ENCODE measurements around the gene CSRNP2.
"Not testable (repeated sequence)": the region's sequence is repeated elsewhere in the genome, so short reads cannot be mapped to it uniquely, and the experiment has no call there.

Gene CSRNP2

GRCh38 chr12:51090705-51091229, 7.4 kb upstream of the CSRNP2 start:
- DNase-seq (ENCODE audit: extremely low read depth, low read depth), result no peak
- no peak for TF ChIP-seq CTCF (IDR thresholded peaks at IDR 0.05; ENCODE audit: low read depth, low read length)

GRCh38 chr12:51087818-51088217, 4.4 kb upstream of the CSRNP2 start:
- TF ChIP-seq CTCF (IDR thresholded peaks at IDR 0.05; ENCODE audit: low read depth, low read length), result no peak
- no peak for DNase-seq (ENCODE audit: extremely low read depth, low read depth)

- TF ChIP-seq CTCF (IDR thresholded peaks at IDR 0.05; ENCODE audit: low read depth, low read length), result no peak
- DNase-seq (ENCODE audit: extremely low read depth, low read depth), result no peak
Measured at GRCh38 chr12:51086933-51087332, 3.5 kb upstream of the CSRNP2 start.

GRCh38 chr12:51085757-51086156, 2.4 kb upstream of the CSRNP2 start:
- DNase-seq (ENCODE audit: extremely low read depth, low read depth), result no peak
- TF ChIP-seq CTCF (IDR thresholded peaks at IDR 0.05; ENCODE audit: low read depth, low read length), result no peak

- no peak for DNase-seq (ENCODE audit: extremely low read depth, low read depth)
- TF ChIP-seq CTCF (IDR thresholded peaks at IDR 0.05; ENCODE audit: low read depth, low read length), result no peak
Measured at GRCh38 chr12:51082561-51083125, 753 bp downstream of the CSRNP2 start.

GRCh38 chr12:51081421-51081820, 2.0 kb downstream of the CSRNP2 start:
- no peak for TF ChIP-seq CTCF (IDR thresholded peaks at IDR 0.05; ENCODE audit: low read depth, low read length)
- no peak for DNase-seq (ENCODE audit: extremely low read depth, low read depth)

- no peak for DNase-seq (ENCODE audit: extremely low read depth, low read depth)
Measured at GRCh38 chr12:51080136-51080535, 3.3 kb downstream of the CSRNP2 start.

GRCh38 chr12:51078866-51079265, 4.5 kb downstream of the CSRNP2 start:
- not testable (repeated sequence) for DNase-seq (ENCODE audit: extremely low read depth, low read depth)

More at GRCh38 chr12:51080136-51080535, 3.3 kb downstream of the CSRNP2 start:
- no peak for TF ChIP-seq CTCF (IDR thresholded peaks at IDR 0.05; ENCODE audit: low read depth, low read length)

GRCh38 chr12:51078346-51078745, 5.0 kb downstream of the CSRNP2 start:
- not testable (repeated sequence) for DNase-seq (ENCODE audit: extremely low read depth, low read depth)

Data from AG09319 (cell line).